ENCODE data around the gene OSBPL5. TPM values are rescaled to one million over a fixed set of nuclear protein-coding genes. Genes with fewer than 3 reads are reported as not detected.

OSBPL5 gene
- total RNA-seq, 1 experiment from 2014 or later = 51.4 TPM

- no peak for ATAC-seq
- H3K27ac ChIP-seq (ENCODE audit: low read length) = no peak overlapping the region
- intact Hi-C loops (cut with micrococcal nuclease) = no loop called here
- TF ChIP-seq EZH2phosphoT487 (IDR thresholded peaks at IDR 0.05; ENCODE audit: borderline replicate concordance, low read length) = no peak
- TF ChIP-seq CTCF (conservative IDR thresholded peaks at IDR 0.05; ENCODE audit: low read depth, low read length) = no peak
- no peak for TF ChIP-seq EZH2 (IDR thresholded peaks at IDR 0.05; ENCODE audit: low read length, unreplicated experiment)
- no TSS peak for BruUV-seq (replicated peaks)
- no peak for DNase-seq
- no peaks in the 10 kb centered on the region; the same call in 1 of the 2 replicates for H3K36me3 ChIP-seq (ENCODE audit: low read depth, low read length)
- no peak overlapping the region for H2AFZ ChIP-seq (ENCODE audit: low read length)
- ChIA-PET POLR2A (ENCODE audit: unreplicated experiment) (no interaction called here), CTCF (no interaction called here)
- H3K79me2 ChIP-seq (ENCODE audit: low read length) = no peaks in the 10 kb centered on the region
- no peaks in the 10 kb centered on the region for H4K20me1 ChIP-seq (ENCODE audit: low read length)
- no peaks in the 10 kb centered on the region for H3K27me3 ChIP-seq (ENCODE audit: low read length)
- H3K9me3 ChIP-seq (ENCODE audit: low read length) = no peaks in the 10 kb centered on the region
- H3K9ac ChIP-seq (ENCODE audit: low read length) = no peak overlapping the region
- no peaks in the 10 kb centered on the region for H3K4me1 ChIP-seq (ENCODE audit: insufficient read depth, low read length)
- H3K4me3 ChIP-seq (ENCODE audit: low read length) = no peak overlapping the region
- no peak overlapping the region for H3K4me2 ChIP-seq (ENCODE audit: low read length)
- no peaks in the 10 kb centered on the region for H3F3A ChIP-seq (ENCODE audit: low read length, unreplicated experiment)
- no peaks in the 10 kb centered on the region for H3K9me2 ChIP-seq (replicated peaks; ENCODE audit: low read length)
These were observed 59.0 kb downstream of the OSBPL5 start for GRCh38 chr11:3105791-3106735.

- DNase-seq = no peak
- no peaks in the 10 kb centered on the region for H3K9me3 ChIP-seq (ENCODE audit: low read length)
These were observed 59.9 kb downstream of the OSBPL5 start for GRCh38 chr11:3104961-3105790.

More at GRCh38 chr11:3104961-3105790, 59.9 kb downstream of the OSBPL5 start:
- ATAC-seq = no peak
- Histone ChIP-seq H3K4me3 (ENCODE audit: low read length) (no peak overlapping the region), H3K36me3 (ENCODE audit: low read depth, low read length) (no peaks in the 10 kb centered on the region; the same call in 1 of the 2 replicates), H3K27me3 (ENCODE audit: low read length) (no peaks in the 10 kb centered on the region), H3F3A (ENCODE audit: low read length, unreplicated experiment) (no peaks in the 10 kb centered on the region), H3K9ac (ENCODE audit: low read length) (no peak overlapping the region), H4K20me1 (ENCODE audit: low read length) (no peaks in the 10 kb centered on the region), H3K4me1 (ENCODE audit: insufficient read depth, low read length) (no peaks in the 10 kb centered on the region), H2AFZ (ENCODE audit: low read length) (no peak overlapping the region), H3K9me2 (replicated peaks; ENCODE audit: low read length) (no peaks in the 10 kb centered on the region), H3K4me2 (ENCODE audit: low read length) (no peak overlapping the region), H3K79me2 (ENCODE audit: low read length) (no peaks in the 10 kb centered on the region), H3K27ac (ENCODE audit: low read length) (no peak overlapping the region)
- no TSS peak for BruUV-seq (replicated peaks)
- ChIA-PET POLR2A (ENCODE audit: unreplicated experiment) (no interaction called here), CTCF (no interaction called here)
- no peak for TF ChIP-seq EZH2phosphoT487 (IDR thresholded peaks at IDR 0.05; ENCODE audit: borderline replicate concordance, low read length)
- TF ChIP-seq CTCF (conservative IDR thresholded peaks at IDR 0.05; ENCODE audit: low read depth, low read length) = no peak
- TF ChIP-seq EZH2 (IDR thresholded peaks at IDR 0.05; ENCODE audit: low read length, unreplicated experiment) = no peak
- intact Hi-C loops (cut with micrococcal nuclease) = no loop called here
